ENCODE measurements around the gene SEC16A.

GRCh38 chr9:136456258-136456657, 26.6 kb downstream of the SEC16A start:
- TF ChIP-seq POLR2A (IDR thresholded peaks at IDR 0.05) (no peak), CTCF (IDR thresholded peaks at IDR 0.05) (no peak)

Data from Peyer's patch (tissue), 4 donors.